HG02981 (cell line): ENCODE data around the gene VAT1.

Experiments
- ATAC-seq: cut with Tn5 transposase; IDR thresholded peaks from one replicate; pipeline ENCODE4 v1.9.1; 2021; ENCODE audit warnings: mild to moderate bottlenecking, moderate library complexity; ENCODE audit not compliant: unreplicated experiment

VAT1 gene

DNA sequence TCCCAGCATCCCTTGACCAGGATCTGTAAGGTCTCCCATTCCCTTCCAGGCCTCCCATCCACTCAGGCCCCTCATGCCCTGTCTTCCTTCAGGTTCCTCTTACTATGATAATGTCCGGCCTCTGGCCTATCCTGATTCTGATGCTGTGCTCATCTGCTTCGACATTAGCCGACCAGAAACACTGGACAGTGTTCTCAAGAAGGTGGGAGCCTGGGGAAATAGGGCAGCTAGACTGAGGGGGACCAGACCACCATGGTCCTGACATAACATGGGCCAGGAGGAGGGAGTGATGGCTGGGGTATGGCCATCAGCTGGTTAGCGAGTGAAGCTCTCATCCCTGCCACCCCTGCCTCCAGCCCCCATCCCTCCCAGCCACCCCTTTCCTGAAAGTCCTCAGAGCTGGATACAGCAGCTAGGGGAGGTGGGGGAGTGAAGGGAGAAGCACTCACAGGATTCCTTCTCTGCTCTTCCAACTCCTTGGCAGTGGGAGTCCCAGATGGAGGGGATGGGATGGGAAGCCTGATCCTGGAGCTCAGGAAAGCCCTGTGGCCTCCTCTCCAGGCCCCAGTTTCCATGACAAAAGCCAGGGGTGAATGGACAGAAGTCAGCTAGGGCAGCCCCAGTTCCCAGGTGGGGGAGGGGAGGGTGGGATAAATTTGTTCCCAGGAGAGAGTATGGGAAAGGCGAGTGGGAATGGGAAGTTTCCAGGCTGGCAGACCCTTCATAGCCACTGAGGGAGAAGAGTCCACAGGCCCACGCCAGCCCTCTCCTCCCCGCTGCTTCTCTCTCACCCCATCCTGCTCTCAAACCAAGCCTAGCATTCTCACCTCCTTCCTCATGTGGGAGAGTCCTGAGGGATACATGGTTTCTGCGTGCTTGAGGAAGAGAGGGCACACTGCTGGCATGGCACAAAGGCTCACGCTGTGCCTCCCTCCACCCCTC, 5.2 kb upstream of the VAT1 start:
- ATAC-seq, result no peak

DNA sequence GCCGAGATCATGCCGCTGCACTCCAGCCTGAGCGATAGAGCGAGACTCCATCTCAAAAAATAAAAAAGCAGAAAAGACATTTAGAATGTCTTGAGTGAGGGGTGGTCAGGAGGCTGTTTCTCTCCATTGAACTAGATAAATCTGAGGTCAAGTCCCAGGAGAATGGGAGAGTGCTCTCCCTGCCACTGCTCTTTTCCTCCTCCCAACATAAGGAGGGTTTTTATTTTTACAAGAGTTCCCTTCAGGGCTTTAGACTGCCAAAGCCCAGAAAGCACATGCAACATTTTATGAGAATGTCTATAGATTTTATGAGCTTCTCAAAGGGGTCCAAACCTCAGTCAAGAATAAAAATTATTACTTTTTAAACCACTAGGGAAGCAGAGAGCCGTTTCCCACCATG, 4.4 kb upstream of the VAT1 start:
- no peak for ATAC-seq

DNA sequence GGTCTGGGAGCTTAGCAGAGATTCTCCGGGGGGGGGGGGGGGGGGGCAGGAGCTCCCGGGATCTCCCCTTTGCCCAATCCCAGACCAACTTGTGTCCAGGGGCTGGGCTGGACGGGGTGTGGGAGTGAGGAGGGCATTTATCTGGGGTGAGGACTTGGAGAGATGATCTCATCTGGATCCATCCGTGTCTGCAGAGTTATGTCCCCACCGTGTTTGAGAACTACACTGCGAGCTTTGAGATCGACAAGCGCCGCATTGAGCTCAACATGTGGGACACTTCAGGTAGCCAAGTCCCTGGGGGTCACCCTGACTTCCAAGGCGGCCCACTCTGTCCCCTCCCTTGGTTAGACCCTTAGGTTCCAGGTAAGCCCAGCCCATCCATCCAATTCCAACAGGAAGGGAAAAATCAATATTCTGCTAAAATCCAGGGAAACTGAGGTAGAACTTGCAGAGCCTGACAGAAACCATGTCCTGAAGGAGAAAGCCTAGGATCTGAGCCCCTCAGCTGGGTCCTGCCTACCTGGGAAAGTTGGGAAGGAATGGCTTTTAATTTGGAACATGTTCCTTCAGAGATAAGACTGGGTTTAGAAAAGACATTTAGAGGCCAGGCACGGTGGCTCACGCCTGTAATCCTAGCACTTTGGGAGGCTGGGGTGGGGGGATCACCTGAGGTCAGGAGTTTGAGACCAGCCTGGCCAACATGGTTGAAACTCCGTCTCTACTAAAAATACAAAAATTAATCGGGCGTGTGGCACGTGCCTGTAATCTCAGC, 3.8 kb upstream of the VAT1 start:
- no peak for ATAC-seq

DNA sequence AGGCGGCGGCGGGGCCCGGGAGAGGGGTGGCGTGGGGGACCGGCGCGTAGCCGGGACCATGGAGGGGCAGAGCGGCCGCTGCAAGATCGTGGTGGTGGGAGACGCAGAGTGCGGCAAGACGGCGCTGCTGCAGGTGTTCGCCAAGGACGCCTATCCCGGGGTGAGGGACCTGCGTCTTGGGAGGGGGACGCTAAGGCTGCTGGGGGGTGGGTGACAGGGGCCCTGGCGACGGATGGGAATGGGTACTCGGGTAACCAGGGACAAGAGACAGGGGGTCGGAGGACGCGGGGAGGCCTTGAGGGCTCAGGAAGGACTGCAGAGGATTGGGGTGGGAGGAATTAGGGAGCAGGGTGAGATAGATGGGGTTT, 3.1 kb upstream of the VAT1 start:
- ATAC-seq, result no peak

DNA sequence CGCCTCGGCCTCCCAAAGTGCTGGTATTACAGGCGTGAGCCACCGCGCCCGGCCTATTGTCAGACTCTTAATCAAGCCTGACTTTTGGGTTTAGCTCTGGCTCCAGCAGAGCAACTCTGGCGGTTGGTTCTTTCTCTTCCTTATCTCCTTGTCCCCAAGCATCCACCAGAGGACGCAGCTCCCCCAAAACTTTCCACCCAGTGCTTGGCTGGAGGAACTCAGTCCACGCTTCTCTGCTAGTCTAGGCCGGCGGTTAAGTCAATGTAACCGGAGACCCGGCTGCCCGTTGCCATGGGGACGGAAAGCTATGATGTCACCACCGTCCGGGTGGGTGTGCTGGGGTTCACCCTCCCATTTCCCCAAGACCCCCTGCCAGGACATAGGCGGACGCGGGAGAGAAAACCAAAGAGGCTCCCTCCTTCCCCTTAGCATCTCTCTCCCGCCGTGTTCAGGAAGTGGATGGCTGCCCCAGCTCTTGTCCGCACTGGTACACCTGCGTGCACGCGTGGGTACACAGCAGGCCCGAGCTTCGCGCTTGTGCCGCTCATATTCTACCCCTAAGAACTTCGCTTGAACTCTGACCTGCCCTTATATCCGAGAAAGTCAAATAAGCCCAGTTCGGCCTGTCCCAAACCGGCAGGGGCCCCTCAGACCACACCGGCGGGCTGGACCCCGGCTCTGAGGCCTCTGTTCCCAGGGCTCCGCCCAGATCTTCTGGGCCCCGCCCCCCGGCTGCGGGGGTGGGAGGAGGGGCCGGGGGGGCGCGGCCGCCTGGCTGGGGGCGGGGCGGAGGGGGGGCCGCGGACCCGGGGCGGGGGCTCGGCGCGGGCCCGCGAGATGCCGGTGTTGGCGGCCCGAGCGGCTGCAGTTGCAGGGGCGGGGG, 2.5 kb upstream of the VAT1 start, which contains the start of gene RND2:
RND2 (plus strand) TSS at position 825 of the 883 bp plus-strand sequence. CDS start 117 bp downstream, outside the sequence.
- peak; percentile 47 for ATAC-seq

DNA sequence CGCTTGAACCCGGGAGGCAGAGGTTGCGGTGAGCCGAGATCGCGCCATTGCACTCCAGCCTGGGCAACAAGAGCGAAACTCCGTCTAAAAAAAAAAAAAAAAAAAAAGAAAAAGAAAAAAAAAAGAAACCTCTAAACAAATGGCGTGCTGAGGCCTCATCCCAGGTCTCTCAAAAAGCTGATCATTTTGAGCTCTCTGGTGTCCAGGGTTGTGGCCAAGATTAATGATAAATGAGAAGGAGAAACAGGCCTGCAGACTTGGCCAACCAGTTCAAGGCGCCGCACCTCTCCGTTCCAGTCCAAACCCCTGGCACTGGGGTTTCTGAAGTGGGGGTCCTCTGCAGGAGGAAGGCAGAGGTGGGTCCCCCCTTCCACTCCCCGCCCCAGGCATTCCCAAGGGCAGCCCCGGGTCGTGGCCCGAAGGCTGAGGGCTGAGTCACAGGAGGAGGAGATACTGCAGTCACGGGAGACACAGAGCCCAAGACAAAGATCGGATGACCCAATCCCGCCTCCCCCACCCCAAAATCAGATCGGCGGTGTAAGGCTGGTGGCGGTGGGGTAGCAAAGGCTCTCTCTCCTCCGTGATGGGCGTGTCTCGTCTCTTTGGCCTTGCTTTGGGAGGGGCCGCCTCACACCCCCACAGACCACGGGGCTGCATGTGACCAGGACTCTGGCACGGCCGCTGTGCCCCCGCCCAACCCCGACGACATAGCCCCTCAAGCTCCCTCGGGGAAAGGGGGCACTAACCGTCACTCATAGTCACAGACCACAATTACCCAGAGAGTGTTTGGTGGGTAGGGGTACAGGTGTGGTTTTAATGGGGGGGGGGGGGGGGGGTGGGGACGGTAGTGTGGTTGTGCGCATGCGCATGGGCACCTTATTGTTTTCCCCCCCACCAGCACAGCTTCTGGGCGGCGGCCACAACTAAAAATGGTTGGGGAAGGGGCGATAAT, 1.1 kb downstream of the VAT1 start:
- no peak for ATAC-seq

DNA sequence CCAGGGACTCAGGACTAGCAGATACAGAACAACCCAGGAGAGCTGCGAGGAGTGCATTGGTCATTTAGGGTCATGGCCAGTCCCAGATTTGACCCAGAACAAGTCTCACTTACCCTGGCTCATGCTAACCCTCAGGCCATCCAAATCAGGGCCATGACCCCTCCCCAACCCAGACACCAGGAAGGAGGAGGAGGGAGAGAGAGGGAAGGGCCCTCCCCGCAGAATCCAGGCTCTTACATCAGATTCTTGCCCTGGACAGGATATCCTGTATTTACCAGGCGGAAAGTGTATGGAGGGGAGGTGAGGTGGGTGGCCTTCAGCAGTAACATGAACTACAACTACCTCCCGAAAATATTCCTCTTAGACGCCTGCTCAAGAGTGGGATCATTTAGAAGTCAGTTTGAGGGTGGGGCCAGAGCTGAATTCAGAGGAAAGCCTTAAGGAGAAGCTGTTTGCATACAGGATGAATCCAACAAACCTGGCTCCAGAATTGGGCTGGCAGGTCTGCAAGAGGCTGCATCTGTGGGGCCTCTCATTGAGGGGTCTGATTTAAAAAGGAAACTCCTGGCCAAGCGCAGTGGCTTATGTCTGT, 2.1 kb downstream of the VAT1 start:
- no peak for ATAC-seq

DNA sequence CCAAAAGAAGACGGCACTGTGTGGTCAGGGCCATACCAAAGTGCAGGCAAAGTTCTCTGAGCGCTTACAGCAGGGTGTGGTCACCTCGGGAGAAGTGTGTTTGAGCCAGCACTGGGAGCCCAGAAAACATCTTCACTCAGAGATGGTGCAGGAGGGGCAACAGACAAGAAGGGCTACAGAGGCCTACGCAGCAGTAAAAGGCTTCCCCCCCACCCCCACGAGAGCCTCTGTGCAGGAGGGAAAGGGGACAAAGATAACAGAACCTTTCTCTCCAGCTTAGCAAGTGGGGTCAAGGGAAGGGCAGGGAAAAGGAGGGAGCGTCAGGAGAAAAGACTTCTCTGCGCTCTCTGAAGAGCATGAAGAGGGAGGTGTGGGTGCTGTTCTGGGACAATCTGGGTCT, 2.8 kb downstream of the VAT1 start:
- ATAC-seq, result no peak

DNA sequence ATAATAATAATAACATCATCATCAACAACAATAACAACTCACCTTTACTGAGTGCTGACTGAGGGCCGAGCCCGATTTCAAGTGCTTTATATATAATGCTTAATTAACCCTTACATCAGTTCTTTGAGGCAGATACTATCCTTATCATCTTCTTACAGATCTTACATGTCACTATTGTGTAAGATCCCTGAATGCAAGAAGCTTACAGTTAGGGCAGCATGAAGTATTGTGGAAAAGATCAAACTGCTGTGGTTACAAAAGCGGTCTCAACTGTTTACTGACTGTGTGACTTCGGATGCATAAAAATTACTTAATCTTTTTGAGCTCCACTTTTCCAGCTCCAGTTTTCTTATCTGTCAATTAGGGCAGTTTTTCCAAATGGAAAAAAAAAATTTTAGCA, 3.3 kb downstream of the VAT1 start:
- ATAC-seq, result no peak

DNA sequence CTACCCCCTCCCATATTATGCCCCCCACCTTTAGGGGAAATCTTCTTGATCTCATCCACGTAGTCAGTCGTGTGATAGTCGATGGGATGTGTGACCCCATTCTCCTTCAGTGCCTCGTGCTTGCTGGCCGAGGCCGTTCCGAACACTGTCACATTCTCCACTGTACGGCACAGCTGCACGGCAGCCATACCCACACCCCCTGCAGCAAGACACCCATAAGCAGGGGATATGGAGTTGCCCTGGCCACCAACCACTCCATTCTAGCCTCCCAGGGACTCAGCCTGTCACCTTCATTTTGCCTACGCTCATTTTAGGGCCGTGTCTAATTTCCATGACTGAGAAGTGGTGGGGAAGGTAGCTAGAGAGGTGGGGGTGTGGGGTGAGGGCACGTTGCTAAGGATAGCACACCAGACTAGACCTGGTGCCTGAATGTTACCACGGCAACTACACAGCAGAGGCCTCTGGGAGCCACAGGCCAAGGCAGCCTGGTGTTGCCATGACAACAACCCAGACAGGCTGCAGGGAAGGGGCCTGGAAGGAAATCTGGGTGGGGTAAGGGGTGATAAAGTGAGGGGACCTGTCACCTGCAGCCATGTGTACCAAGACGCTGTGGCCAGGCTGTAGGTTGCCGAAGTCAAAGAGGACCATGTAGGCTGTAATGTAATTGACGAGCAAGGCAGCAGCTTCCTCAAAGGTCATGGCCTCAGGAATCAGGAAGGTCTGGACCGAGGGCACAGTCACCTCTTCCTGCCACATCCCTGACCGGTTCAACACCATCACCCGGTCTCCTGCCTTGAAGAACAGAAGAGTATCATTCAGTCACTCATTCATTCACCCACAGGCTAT, 4.0 kb downstream of the VAT1 start:
- no peak for ATAC-seq

DNA sequence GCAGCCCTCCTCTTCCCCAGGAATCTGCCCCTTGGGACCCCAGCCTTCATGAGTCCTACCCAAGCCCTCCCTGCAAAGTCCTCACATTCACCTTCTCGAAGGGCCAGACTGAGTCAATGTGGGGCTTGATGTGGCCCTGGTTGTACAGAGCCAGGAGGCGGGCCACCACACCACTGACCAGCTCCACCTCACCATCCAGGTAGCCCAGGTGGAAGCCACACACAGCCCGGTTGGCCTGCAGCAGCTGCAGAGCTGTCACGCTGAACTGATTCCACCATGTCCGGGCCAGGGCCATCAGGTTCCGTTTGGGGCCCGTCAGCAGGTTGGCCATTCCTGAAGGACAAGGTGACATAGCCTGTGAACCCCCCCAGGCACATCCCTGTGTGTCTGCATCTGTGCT, 6.0 kb downstream of the VAT1 start:
- ATAC-seq, result no peak

DNA sequence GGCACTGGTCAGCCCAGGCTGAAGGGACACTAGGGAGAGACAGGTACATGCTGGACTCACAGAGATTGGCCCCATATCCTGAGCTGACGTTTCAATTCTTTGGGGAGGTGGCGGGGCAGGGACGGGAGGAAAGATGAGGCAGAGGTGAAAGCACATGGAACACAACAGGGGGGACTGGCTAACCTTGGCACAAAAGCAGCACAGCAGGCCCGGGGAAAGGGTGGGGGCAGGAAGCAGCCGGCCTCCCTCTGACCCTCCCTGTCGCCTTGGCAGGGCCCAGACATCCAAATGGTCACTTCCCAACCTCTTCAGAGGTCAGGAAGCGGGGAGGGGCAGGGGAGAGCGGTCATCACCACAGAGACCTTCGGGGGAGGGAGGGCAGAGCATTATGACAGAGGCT, 6.6 kb downstream of the VAT1 start:
- ATAC-seq, result no peak

DNA sequence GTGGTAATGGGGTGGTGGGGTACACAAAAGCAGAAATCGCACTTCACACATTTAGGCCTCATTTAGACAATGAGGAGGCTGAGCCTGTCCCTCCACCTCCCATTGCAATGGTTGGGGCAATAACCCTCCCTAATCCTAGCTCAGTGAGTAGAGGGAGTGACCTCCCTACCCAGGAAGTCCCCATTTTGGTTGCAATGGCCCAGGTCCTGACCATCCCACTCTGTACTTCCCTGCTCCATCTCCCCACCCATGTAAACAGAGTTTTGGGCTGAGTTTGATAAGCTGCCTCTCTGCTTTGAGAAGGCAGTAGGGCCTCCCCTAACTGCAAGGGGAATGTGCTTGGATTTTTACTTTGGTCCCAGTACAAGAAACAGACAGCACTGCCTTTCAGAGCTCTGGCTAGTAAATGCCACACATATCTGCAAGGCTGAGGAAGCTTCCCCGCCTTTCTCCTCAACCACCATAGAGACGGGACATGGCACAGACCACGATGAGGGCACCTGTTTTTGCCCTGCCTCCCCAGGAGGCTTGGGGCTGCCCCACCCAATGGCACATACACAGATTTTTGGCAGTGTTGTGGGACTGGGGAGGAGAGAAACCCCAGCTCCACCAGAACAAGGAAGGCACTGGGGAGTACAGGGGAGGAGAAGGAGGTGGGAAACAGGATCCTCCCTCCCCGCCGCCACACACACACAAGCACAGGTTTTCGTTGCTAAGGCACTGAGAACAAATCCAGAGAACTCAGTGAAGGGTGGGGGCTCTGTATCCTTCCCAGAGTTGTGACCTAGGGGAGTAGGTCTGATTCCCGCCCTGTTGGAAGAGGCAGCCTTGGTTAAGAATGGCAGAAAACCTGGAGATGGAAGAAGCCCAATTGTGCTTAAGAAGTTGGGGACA, 7.3 kb downstream of the VAT1 start:
- ATAC-seq, result no peak

DNA sequence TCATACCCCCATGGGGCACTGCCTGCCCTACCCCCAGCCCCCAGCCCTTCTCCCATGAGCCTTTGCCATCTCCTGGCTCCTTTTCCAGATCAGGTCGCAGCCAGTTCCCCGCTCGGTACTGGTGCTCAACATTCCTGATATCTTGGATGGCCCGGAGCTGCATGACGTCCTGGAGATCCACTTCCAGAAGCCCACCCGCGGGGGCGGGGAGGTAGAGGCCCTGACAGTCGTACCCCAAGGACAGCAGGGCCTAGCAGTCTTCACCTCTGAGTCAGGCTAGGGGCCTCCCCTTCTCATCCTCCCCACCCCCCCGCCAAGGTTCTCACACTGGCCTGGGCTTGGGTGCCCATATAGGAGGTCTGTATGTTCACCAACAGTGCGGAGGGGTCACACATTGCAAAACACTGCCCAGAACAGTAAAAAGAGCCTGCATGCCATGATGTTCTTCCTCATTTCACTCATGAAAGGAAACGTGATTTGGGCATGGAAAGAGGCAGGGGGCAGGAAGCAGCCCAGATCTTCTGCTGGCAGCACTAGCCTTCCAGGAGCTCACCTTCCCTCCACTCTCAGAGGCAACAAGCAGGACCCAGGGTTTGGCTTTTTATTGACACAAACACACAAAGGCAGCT, 8.1 kb downstream of the VAT1 start:
- no peak for ATAC-seq

DNA sequence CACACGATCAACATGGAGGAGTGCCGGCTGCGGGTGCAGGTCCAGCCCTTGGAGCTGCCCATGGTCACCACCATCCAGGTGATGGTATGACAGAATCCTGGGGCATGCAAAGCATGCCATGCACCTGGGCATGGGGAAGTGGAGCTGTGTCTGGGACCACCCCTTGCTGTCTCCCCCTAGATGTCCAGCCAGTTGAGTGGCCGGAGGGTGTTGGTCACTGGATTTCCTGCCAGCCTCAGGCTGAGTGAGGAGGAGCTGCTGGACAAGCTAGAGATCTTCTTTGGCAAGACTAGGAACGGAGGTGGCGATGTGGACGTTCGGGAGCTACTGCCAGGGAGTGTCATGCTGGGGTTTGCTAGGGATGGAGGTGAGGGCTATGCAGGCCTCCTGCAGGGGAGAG, 8.9 kb downstream of the VAT1 start:
- ATAC-seq, result no peak

DNA sequence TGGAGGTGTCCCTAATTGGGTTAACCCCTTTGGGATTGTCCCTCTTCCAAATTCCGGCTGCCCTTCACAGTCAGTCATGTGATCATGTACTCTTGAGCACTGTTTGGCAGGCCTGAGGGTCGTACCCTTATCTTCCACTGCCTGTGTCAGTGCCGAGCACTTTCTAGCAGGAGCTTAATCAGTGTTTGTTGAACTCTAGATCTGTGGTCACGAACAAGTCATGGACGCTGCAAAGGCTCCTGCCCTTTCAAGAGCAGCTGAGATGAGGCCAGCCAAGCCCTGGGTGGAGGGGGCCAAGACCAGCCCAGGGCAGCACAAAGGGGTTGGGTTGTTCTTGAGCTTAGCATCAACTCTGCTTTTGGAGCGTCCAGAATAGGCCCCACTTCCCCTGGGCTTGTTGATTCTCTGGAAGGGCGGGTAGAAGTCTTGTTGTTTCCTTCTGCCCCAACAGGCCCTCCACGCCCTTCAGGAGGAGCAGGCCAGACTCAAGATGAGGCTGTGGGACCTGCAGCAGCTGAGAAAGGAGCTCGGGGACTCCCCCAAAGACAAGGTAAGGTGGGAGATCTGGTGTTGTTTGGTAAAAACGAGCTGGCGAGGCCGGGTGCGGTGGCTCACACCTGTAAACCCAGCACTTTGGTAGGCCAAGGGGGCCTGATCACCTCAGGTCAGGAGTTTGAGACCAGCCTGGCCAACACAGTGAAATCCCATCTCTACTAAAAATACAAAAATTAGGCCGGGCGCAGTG, 10.3 kb downstream of the VAT1 start:
- ATAC-seq, result no peak
